ENCODE data around the gene MSX2.

Gene MSX2

DNA sequence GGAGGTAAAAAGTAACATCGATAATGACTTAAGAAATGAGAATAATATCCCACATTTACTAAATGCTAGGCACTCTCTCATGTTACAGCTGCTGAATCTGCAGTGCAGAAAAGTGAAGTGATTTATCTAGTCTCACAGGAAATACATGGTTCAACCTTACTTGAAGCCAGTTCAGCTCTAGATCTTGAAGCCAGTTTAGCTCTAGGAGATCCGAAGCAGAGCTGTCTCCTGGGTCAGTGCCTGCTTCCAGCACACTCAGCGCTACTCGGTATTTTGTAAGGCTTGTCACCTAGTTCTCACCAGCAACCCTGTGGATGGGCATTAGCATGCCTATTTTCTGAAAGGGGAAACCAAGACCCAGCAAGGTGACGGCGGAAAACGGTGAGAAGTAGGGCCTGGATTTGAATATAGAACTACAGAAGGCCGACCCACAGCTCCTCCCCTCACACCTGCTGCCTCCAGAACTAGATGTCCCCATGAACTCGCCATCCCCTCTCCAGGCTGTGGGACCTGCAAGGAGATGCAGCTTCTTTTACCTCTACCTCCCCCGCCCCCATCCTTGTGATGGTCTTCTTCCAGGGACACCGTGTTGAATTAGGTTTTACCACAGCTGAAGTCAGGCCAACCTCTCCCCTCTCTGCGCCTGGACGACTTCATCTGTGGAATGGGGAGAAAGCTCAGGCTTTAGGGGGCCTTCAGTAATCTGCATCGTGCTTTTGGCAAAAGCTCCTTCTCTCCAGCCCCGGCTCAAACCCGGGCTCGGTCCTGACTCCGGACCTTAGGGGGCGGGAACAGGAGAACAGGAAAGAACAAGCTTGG lies 4.4 kb upstream of the MSX2 start:
- H3K4me3 ChIP-seq (ENCODE audit: low read length) = no peak overlapping the region
- H3K27ac ChIP-seq (ENCODE audit: low read depth, low read length) = no peak overlapping the region
- no peaks in the 10 kb centered on the region for H3K9me3 ChIP-seq (ENCODE audit: control insufficient read depth, insufficient read depth, low read length)
- no peaks in the 10 kb centered on the region for H3K36me3 ChIP-seq (ENCODE audit: control insufficient read depth, low read length)
- H3F3A ChIP-seq (ENCODE audit: control insufficient read depth, insufficient read depth) = no peaks in the 10 kb centered on the region
- peaks cover 9% of the 10 kb centered on the region; the same call in 1 of the 2 replicates for H3K27me3 ChIP-seq (ENCODE audit: control insufficient read depth, low read length)
- no peaks in the 10 kb centered on the region for H4K20me1 ChIP-seq (ENCODE audit: control insufficient read depth, insufficient read depth, low read depth, low read length)
- H3K4me2 ChIP-seq (ENCODE audit: low read length) = no peak overlapping the region
- no peaks in the 10 kb centered on the region for H3K4me1 ChIP-seq (ENCODE audit: control insufficient read depth, low read length)
- TF ChIP-seq EZH2phosphoT487 (IDR thresholded peaks at IDR 0.05; ENCODE audit: borderline replicate concordance, low read length) = no peak
- no peak for TF ChIP-seq CTCF (IDR thresholded peaks at IDR 0.05; ENCODE audit: low read depth, low read length, poor library complexity, severe bottlenecking)
- no peaks in the 10 kb centered on the region for H3K79me2 ChIP-seq (ENCODE audit: control insufficient read depth, low read length)
- no peaks in the 10 kb centered on the region for H3K9me2 ChIP-seq (replicated peaks; ENCODE audit: control insufficient read depth, low read length)

GRCh38 chr5:174720612-174721529 lies 3.5 kb upstream of the MSX2 start:
- H3K79me2 ChIP-seq (ENCODE audit: control insufficient read depth, low read length) = no peaks in the 10 kb centered on the region
- no peaks in the 10 kb centered on the region for H3K9me2 ChIP-seq (replicated peaks; ENCODE audit: control insufficient read depth, low read length)
- no peaks in the 10 kb centered on the region for H3F3A ChIP-seq (ENCODE audit: control insufficient read depth, insufficient read depth)
- H3K9me3 ChIP-seq (ENCODE audit: control insufficient read depth, insufficient read depth, low read length) = no peaks in the 10 kb centered on the region
- H3K4me2 ChIP-seq (ENCODE audit: low read length) = no peak overlapping the region
- no peaks in the 10 kb centered on the region for H4K20me1 ChIP-seq (ENCODE audit: control insufficient read depth, insufficient read depth, low read depth, low read length)
- no peak overlapping the region for H3K27ac ChIP-seq (ENCODE audit: low read depth, low read length)
- no peaks in the 10 kb centered on the region for H3K36me3 ChIP-seq (ENCODE audit: control insufficient read depth, low read length)
- no peak overlapping the region for H3K4me3 ChIP-seq (ENCODE audit: low read length)
- no peaks in the 10 kb centered on the region for H3K4me1 ChIP-seq (ENCODE audit: control insufficient read depth, low read length)
- TF ChIP-seq EZH2phosphoT487 (IDR thresholded peaks at IDR 0.05; ENCODE audit: borderline replicate concordance, low read length) = no peak
- TF ChIP-seq CTCF (IDR thresholded peaks at IDR 0.05; ENCODE audit: low read depth, low read length, poor library complexity, severe bottlenecking) = no peak
- peaks cover 9% of the 10 kb centered on the region; the same call in 1 of the 2 replicates for H3K27me3 ChIP-seq (ENCODE audit: control insufficient read depth, low read length)

- no peaks in the 10 kb centered on the region for H3K9me2 ChIP-seq (replicated peaks; ENCODE audit: control insufficient read depth, low read length)
- H3F3A ChIP-seq (ENCODE audit: control insufficient read depth, insufficient read depth) = no peaks in the 10 kb centered on the region
- H4K20me1 ChIP-seq (ENCODE audit: control insufficient read depth, insufficient read depth, low read depth, low read length) = no peaks in the 10 kb centered on the region
- H3K9me3 ChIP-seq (ENCODE audit: control insufficient read depth, insufficient read depth, low read length) = no peaks in the 10 kb centered on the region
- H3K4me1 ChIP-seq (ENCODE audit: control insufficient read depth, low read length) = no peaks in the 10 kb centered on the region
- no peak overlapping the region for H3K27ac ChIP-seq (ENCODE audit: low read depth, low read length)
- H3K79me2 ChIP-seq (ENCODE audit: control insufficient read depth, low read length) = no peaks in the 10 kb centered on the region
- peaks cover 11% of the 10 kb centered on the region; the same call in 1 of the 2 replicates for H3K27me3 ChIP-seq (ENCODE audit: control insufficient read depth, low read length)
- no peaks in the 10 kb centered on the region for H3K36me3 ChIP-seq (ENCODE audit: control insufficient read depth, low read length)
- no peak overlapping the region for H3K4me3 ChIP-seq (ENCODE audit: low read length)
- H3K4me2 ChIP-seq (ENCODE audit: low read length) = no peak overlapping the region
- no peak for TF ChIP-seq CTCF (IDR thresholded peaks at IDR 0.05; ENCODE audit: low read depth, low read length, poor library complexity, severe bottlenecking)
Measured at GRCh38 chr5:174721530-174722432, 2.6 kb upstream of the MSX2 start.
